CD4-positive, CD25-positive, alpha-beta regulatory T cell (primary cell): ENCODE data around the gene SERINC1. TPM values are rescaled to one million over a fixed set of nuclear protein-coding genes. Genes with fewer than 3 reads are reported as not detected.
"Not testable (repeated sequence)": the region's sequence is repeated elsewhere in the genome, so short reads cannot be mapped to it uniquely, and the experiment has no call there.

ENCODE experiments used
- ATAC-seq, 2 donors: fragments of 150-1000 bp; cut with Tn5 transposase; one replicate each; pipeline ENCODE4 v1.10.0; 2021; ENCODE audit warnings: low read depth in 2 of 2, moderate number of reproducible peaks in 2 of 2, moderate library complexity in 1 of 2
- DNase-seq, 3 donors: peaks; one replicate each; pipeline versions ENCODE4 v3.0.0 to v3.0.0-alpha.2; 2012 to 2022; ENCODE audit warnings: mixed read lengths in 1 of 3
- H3K27ac ChIP-seq: one replicate; pipeline ENCODE4 v1.7.0; 2013; ENCODE audit warnings: mild to moderate bottlenecking, low read length; ENCODE audit not compliant: insufficient read depth, poor library complexity, severe bottlenecking
- H3K27me3 ChIP-seq: one replicate; pipeline ENCODE4 v1.7.0; 2013; ENCODE audit warnings: low read length; ENCODE audit not compliant: control insufficient read depth, insufficient read depth
- H3K36me3 ChIP-seq: one replicate; pipeline ENCODE4 v1.7.0; 2013; ENCODE audit warnings: mild to moderate bottlenecking, low read length, moderate library complexity; ENCODE audit not compliant: control insufficient read depth, insufficient read depth
- H3K4me1 ChIP-seq: 2 replicates; pipeline ENCODE4 v1.7.0; 2013; ENCODE audit warnings: mild to moderate bottlenecking, low read length; ENCODE audit not compliant: insufficient read depth, control insufficient read depth, poor library complexity, severe bottlenecking
- H3K4me3 ChIP-seq: one replicate; pipeline ENCODE4 v1.7.0; 2013; ENCODE audit warnings: low read depth, mild to moderate bottlenecking, low read length, moderate library complexity
- H3K9me3 ChIP-seq, 2 experiments: 1 replicate in 1 of 2; 2 replicates in 1 of 2; pipeline ENCODE4 v1.7.0; 2013; ENCODE audit warnings: low read length in 2 of 2, mild to moderate bottlenecking in 1 of 2, moderate library complexity in 1 of 2; ENCODE audit not compliant: control insufficient read depth in 2 of 2
- H3K27ac Mint-ChIP-seq, 3 donors: one replicate each; pipeline ENCODE4 v1.8.0; 2020 to 2022; ENCODE audit warnings: mild to moderate bottlenecking in 3 of 3, mixed read lengths in 3 of 3, moderate library complexity in 2 of 3
- H3K27me3 Mint-ChIP-seq: one replicate; pipeline ENCODE4 v1.8.0; 2022; ENCODE audit warnings: mild to moderate bottlenecking, mixed read lengths
- H3K36me3 Mint-ChIP-seq: one replicate; pipeline ENCODE4 v1.8.0; 2020; ENCODE audit warnings: mixed read lengths
- H3K4me1 Mint-ChIP-seq, 4 donors: one replicate each; pipeline ENCODE4 v1.8.0; 2020 to 2022; ENCODE audit warnings: mixed read lengths in 4 of 4, mild to moderate bottlenecking in 1 of 4
- H3K4me3 Mint-ChIP-seq, 4 donors: one replicate each; pipeline ENCODE4 v1.8.0; 2020 to 2022; ENCODE audit warnings: mild to moderate bottlenecking in 4 of 4, mixed read lengths in 4 of 4, moderate library complexity in 3 of 4
- H3K9me3 Mint-ChIP-seq, 7 donors: one replicate each; pipeline ENCODE4 v1.8.0; 2020 to 2022; ENCODE audit warnings: mixed read lengths in 7 of 7, mild to moderate bottlenecking in 3 of 7, moderate library complexity in 2 of 7
- polyA plus RNA-seq, 4 donors: library from polyadenylated mRNA; unstranded; fragments of 300-500 nt; fragmentation: Illumina TruSeq; gene quantifications; one replicate each; pipeline ENCODE4 v1.2.3, GENCODE V29; 2021
- total RNA-seq: library from RNA; stranded (reverse); gene quantifications from one replicate; pipeline ENCODE4 v1.2.3, GENCODE V29; 2022

The SERINC1 gene
- 150 TPM for total RNA-seq
- 100 to 1,000 TPM; 139 to 193 (median 173) TPM for polyA plus RNA-seq

DNA sequence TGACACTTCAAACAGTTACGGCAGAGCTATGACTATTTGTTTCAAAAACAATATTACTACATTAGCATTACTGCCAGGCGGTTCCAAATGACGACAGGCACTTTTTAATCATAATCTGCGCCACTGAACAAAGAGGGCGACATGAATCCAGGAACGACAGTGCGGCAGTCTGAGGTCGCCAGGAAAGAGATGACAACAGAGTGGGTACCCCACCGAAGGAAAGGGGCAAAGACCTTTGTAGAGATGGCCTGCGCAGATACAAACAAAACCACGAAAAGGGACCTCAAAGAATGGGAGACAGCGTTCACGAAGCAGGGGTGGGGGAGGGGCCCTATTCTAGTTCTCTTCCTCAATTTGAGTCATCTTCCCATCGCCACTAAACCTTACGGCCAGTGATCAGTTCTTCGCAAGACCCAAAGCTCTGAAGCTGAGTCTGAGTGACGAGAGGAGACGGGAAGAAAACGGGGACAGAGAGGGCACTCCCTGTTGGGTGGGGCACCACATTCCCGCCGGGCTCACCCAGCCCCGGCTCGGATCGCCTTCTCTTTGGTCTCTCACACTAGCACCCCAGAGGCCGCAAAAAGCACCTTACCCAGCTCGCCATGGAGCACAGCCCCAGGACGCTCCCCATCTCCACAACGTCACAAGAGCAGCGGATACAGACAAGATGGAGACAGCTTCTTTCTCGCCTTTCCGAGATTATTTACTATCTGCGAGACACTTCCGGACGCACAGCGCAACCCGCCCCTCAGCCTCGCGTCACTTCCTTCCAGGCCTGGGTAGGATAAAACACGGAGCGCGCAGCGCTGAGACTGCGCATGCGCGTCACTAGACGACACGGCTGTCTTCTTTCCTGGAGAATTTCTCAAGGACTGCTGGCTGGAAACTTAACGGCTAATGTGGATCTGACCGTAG, at the start of gene SERINC1:
Gene SERINC1 (minus strand): TSS at position 701 of the 915 bp plus-strand sequence. CDS start 70 bp downstream, at position 631.
- Mint-ChIP-seq H3K4me3 (peak within 1 kb of the TSS; percentile 99), H3K9me3 (peaks cover 0 to 1% (median 0%) of the 10 kb centered on the region in 7 donors), H3K4me1 (peaks cover 29 to 55% (median 45%) of the 10 kb centered on the region in 4 donors), H3K27me3 (peaks cover 6% of the 10 kb centered on the region), H3K27ac (peak within 1 kb of the TSS; percentile 100), H3K36me3 (peaks cover 23% of the 10 kb centered on the region)
- Histone ChIP-seq H3K9me3 (no peaks in the 10 kb centered on the region), H3K4me1 (peaks cover 41% of the 10 kb centered on the region), H3K27me3 (no peaks in the 10 kb centered on the region), H3K36me3 (peaks cover 13% of the 10 kb centered on the region), H3K4me3 (peak within 1 kb of the TSS; percentile 99), H3K27ac (peak within 1 kb of the TSS; percentile 99)
- DNase-seq (peak; percentile 92 to 96 (median 92)), ATAC-seq (peak; percentile 97 to 98)

GRCh38 chr6:122511193-122511924, 39.8 kb upstream of the SERINC1 start:
- Mint-ChIP-seq H3K27me3 (peaks cover 7% of the 10 kb centered on the region), H3K4me1 (peaks cover 0 to 4% (median 0%) of the 10 kb centered on the region in 4 donors), H3K4me3 (no peak overlapping the region), H3K36me3 (peaks cover 4% of the 10 kb centered on the region), H3K27ac (no peak overlapping the region), H3K9me3 (peaks cover 0 to 16% (median 8%) of the 10 kb centered on the region in 7 donors)
- Histone ChIP-seq H3K27me3 (no peaks in the 10 kb centered on the region), H3K4me3 (no peak overlapping the region), H3K4me1 (no peaks in the 10 kb centered on the region), H3K27ac (no peak overlapping the region), H3K36me3 (no peaks in the 10 kb centered on the region), H3K9me3 (no peaks in the 10 kb centered on the region)
- DNase-seq: no peak
- ATAC-seq: no peak

GRCh38 chr6:122505170-122505569, 33.6 kb upstream of the SERINC1 start:
- peaks cover 15 to 22% of the 10 kb centered on the region in 2 experiments for H3K9me3 ChIP-seq
- not testable (repeated sequence) for H3K36me3 ChIP-seq, H3K36me3 Mint-ChIP-seq, H3K27ac ChIP-seq, DNase-seq, H3K4me1 ChIP-seq, H3K4me3 Mint-ChIP-seq, H3K4me3 ChIP-seq, H3K27ac Mint-ChIP-seq, H3K27me3 ChIP-seq, ATAC-seq, H3K4me1 Mint-ChIP-seq, H3K27me3 Mint-ChIP-seq
- H3K9me3 Mint-ChIP-seq: peaks cover 6 to 56% (median 15%) of the 10 kb centered on the region in 7 donors

DNA sequence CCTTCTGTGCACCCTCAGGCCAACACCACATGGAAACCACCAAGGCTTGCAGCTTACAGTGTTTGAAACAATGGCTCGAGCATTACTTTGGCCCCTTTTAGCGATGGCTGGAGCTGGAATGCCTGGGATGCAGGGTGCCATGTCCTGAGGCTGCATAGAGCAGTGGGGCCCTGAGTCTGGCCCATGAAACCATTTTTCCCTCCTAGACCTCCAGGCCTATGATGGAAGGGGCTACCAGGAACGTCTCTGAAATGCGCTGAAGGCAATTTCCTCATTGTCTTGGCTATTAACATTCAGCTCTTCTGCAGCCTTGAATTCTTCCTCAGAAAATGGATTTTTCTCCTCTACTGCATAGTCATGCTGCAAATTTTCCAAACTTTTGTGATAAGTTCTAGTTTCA, 29.9 kb upstream of the SERINC1 start:
- H3K27me3 Mint-ChIP-seq: peaks cover 15% of the 10 kb centered on the region
- peaks cover 5% of the 10 kb centered on the region for H3K36me3 Mint-ChIP-seq
- Histone ChIP-seq H3K9me3 (peaks cover 24 to 27% of the 10 kb centered on the region in 2 experiments), H3K4me1 (no peaks in the 10 kb centered on the region), H3K36me3 (no peaks in the 10 kb centered on the region), H3K4me3 (no peak overlapping the region), H3K27me3 (peaks cover 2% of the 10 kb centered on the region), H3K27ac (no peak overlapping the region)
- H3K9me3 Mint-ChIP-seq: peaks cover 3 to 63% (median 19%) of the 10 kb centered on the region in 7 donors
- H3K4me1 Mint-ChIP-seq: no peaks in the 10 kb centered on the region
- DNase-seq (no peak), ATAC-seq (no peak)
- no peak overlapping the region for H3K4me3 Mint-ChIP-seq
- H3K27ac Mint-ChIP-seq: no peak overlapping the region

DNA sequence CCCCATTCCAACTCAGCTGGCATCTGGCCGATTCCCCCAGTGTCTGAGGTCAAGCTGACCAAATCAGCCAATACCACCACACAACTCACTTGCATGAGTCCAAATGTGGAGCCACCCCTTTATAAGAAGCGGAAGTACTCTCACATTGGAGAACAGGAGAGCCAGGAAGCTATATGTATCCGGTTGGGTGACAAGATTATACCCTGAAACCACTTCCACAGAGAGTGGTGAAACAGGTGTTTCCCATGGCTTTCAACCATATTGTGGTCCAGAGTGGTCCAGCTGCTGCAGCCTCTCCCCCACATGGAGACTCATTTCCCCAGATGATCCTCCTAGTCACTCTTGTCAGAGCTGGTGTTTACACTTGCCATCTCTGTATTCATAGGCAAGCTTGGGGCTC, 24.0 kb upstream of the SERINC1 start:
- H3K4me1 Mint-ChIP-seq: peaks cover 0 to 8% (median 3%) of the 10 kb centered on the region in 4 donors
- ATAC-seq: no peak
- no peak overlapping the region for H3K4me3 Mint-ChIP-seq
- Histone ChIP-seq H3K9me3 (peaks cover 9 to 19% of the 10 kb centered on the region in 2 experiments), H3K27me3 (peaks cover 2% of the 10 kb centered on the region), H3K4me1 (no peaks in the 10 kb centered on the region), H3K4me3 (no peak overlapping the region), H3K36me3 (no peaks in the 10 kb centered on the region), H3K27ac (no peak overlapping the region)
- DNase-seq: peak in 1 of 3 donors; percentile 30
- H3K27me3 Mint-ChIP-seq: peaks cover 15% of the 10 kb centered on the region
- no peak overlapping the region for H3K27ac Mint-ChIP-seq
- H3K9me3 Mint-ChIP-seq: peaks cover 2 to 35% (median 8%) of the 10 kb centered on the region in 7 donors
- no peaks in the 10 kb centered on the region for H3K36me3 Mint-ChIP-seq

DNA sequence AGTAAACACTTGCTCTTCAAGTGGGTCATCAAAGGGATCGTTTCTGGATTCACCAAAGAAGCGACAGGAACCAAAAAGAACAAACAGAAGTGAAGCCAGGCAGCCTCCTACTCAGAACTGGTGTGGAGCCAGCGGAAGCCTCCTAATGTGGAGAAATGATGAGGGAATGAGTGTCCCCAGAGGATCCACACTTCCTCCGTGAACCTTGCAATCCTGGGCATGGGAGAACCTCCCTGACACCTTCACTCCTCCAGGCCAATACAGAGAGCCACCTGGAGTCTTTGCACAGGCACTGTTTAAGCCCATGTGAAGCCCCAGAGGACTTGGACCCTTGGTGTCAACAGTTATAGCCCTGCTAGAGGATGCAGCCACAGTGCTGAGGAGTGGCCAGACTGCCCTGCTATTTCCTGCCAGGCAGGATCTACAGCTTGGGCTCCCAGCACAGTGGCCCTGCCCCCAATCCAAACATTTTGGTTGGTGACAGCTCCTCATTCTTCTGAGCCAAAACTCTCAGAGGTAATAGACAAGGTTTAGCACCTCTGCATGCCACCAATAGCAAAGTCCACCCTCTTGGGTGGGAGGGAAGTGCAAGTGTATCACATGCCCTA, 23.2 kb upstream of the SERINC1 start:
- ATAC-seq (no peak), DNase-seq (no peak)
- no peaks in the 10 kb centered on the region for H3K36me3 ChIP-seq
- no peak overlapping the region for H3K27ac Mint-ChIP-seq
- H3K9me3 Mint-ChIP-seq: peaks cover 0 to 28% (median 6%) of the 10 kb centered on the region in 7 donors
- no peaks in the 10 kb centered on the region for H3K36me3 Mint-ChIP-seq
- H3K4me3 Mint-ChIP-seq: no peak overlapping the region
- H3K27me3 ChIP-seq: peaks cover 2% of the 10 kb centered on the region
- no peak overlapping the region for H3K27ac ChIP-seq
- peaks cover 9 to 19% of the 10 kb centered on the region in 2 experiments for H3K9me3 ChIP-seq
- H3K4me3 ChIP-seq: no peak overlapping the region
- H3K4me1 ChIP-seq: no peaks in the 10 kb centered on the region
- H3K4me1 Mint-ChIP-seq: peaks cover 0 to 8% (median 3%) of the 10 kb centered on the region in 4 donors
- H3K27me3 Mint-ChIP-seq: peaks cover 15% of the 10 kb centered on the region

- peaks cover under 1 to 15% of the 10 kb centered on the region in 2 experiments for H3K9me3 ChIP-seq
- H3K27me3 Mint-ChIP-seq: peaks cover 2% of the 10 kb centered on the region
- ATAC-seq: peak; percentile 90 to 93
- no peak overlapping the region for H3K4me3 ChIP-seq
- H3K4me1 ChIP-seq: no peaks in the 10 kb centered on the region
- no peaks in the 10 kb centered on the region for H3K27me3 ChIP-seq
- H3K27ac Mint-ChIP-seq: peak overlapping the region in 1 of 3 donors; percentile 0
- DNase-seq: peak; percentile 43 to 76 (median 62)
- H3K4me3 Mint-ChIP-seq: no peak overlapping the region
- H3K36me3 ChIP-seq: no peaks in the 10 kb centered on the region
- H3K9me3 Mint-ChIP-seq: peaks cover 0 to 10% (median 2%) of the 10 kb centered on the region in 7 donors
- no peaks in the 10 kb centered on the region for H3K36me3 Mint-ChIP-seq
- no peak overlapping the region for H3K27ac ChIP-seq
- peaks cover 0 to 8% (median 3%) of the 10 kb centered on the region in 4 donors for H3K4me1 Mint-ChIP-seq
These were observed 20.4 kb upstream of the SERINC1 start for GRCh38 chr6:122491919-122492555.
